ENCODE data around the gene MEIS2. TPM values are rescaled to one million over a fixed set of nuclear protein-coding genes. Genes with fewer than 3 reads are reported as not detected.

MEIS2 gene
- total RNA-seq, 4 donors from 2014 or later, result 28.3 to 87.5 (median 42.2) TPM

GRCh38 chr15:37100966-37101215, 542 bp upstream of the MEIS2 start:
- TF ChIP-seq, protein P1, sequence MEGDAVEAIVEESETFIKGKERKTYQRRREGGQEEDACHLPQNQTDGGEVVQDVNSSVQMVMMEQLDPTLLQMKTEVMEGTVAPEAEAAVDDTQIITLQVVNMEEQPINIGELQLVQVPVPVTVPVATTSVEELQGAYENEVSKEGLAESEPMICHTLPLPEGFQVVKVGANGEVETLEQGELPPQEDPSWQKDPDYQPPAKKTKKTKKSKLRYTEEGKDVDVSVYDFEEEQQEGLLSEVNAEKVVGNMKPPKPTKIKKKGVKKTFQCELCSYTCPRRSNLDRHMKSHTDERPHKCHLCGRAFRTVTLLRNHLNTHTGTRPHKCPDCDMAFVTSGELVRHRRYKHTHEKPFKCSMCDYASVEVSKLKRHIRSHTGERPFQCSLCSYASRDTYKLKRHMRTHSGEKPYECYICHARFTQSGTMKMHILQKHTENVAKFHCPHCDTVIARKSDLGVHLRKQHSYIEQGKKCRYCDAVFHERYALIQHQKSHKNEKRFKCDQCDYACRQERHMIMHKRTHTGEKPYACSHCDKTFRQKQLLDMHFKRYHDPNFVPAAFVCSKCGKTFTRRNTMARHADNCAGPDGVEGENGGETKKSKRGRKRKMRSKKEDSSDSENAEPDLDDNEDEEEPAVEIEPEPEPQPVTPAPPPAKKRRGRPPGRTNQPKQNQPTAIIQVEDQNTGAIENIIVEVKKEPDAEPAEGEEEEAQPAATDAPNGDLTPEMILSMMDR (IDR thresholded peaks at IDR 0.05), result no peak
- DNase-seq (ENCODE audit: low spot score) (no peak), ATAC-seq (ENCODE audit: low FRiP score) (peak; percentile 8)

DNA sequence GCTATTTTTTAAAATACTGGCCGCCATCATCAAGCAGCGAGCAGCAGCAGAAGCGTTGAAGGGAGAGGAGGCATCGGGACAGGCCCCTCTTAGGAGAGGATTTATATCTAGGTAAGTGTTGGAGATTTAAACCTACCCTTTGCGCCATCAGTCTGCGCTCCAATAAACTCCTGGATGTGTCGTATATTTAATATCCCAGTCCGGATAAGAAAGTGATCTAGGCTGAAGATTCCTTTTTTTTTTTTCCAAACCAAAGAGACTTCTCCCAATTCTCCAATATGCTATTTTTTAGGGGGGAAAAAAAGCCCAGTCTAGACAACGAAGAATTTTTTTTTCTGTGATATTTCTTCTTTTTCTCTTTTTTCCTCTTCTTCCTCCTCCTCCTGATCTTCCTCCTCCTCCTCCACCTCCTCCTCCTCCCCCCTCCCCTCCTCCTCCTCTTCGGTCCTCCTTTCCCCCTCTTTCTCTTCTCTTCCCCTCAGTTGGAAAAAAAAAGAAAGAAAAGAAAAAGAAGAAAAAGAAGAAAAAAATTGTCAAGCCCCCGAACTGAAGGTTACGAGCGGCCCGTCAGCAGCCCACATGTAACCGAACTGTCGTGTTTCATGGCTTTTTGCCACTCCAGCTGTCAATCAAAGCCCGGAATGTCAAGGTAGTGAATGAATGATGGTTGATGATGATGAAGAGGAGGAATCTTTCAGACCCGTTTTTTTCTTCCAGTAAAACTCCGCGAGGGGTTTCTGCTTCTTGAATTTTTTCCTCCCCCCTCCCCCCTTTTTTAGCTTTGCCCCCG, 835 bp downstream of the MEIS2 start:
- no peak for ATAC-seq (ENCODE audit: low FRiP score)
- TF ChIP-seq, protein P1 (IDR thresholded peaks at IDR 0.05), result no peak
- no peak for DNase-seq (ENCODE audit: low spot score)

- DNase-seq (ENCODE audit: low spot score) (no peak), ATAC-seq (ENCODE audit: low FRiP score) (no peak)
Measured at GRCh38 chr15:37098468-37099318, 1.7 kb downstream of the MEIS2 start.

GRCh38 chr15:37097144-37097919, 3.0 kb downstream of the MEIS2 start:
- ATAC-seq (ENCODE audit: low FRiP score), result no peak
- TF ChIP-seq, protein P1 (IDR thresholded peaks at IDR 0.05), result no peak
- DNase-seq (ENCODE audit: low spot score), result no peak

More at GRCh38 chr15:37098468-37099318, 1.7 kb downstream of the MEIS2 start:
- TF ChIP-seq, protein P1 (IDR thresholded peaks at IDR 0.05), result no peak

DNA sequence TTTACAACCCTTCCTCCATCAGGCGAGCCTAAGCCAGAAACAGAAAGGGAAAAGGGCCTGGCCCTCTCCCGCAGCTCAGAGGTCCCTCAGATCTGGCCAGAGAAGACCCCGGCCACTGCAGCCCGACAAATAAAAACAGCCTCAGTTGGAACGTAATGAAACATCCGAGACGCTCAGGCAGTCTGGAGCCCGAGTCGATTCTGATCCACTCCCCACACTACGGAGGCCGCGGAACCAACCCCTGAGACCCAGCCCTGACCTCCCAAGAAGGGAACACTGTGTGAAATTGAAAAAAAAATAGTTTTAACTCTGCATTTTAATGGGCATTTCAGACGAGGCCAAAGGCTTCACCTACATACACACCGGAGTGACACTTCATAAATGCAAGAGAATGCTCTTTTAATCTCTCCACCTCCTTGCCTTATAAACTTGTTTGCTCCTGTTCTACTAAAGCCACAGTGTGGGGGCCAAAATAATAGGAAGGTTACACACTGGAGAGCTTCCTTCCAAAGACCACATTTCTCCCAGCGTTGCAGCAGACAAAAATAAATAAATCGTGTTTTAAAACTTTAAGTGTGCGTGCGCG, 3.7 kb downstream of the MEIS2 start:
- ATAC-seq (ENCODE audit: low FRiP score) (no peak), DNase-seq (ENCODE audit: low spot score) (no peak)
- TF ChIP-seq, protein P1 (IDR thresholded peaks at IDR 0.05), result no peak

- DNase-seq (ENCODE audit: low spot score), result no peak
- TF ChIP-seq, protein P1 (IDR thresholded peaks at IDR 0.05), result no peak
- no peak for ATAC-seq (ENCODE audit: low FRiP score)
Measured at GRCh38 chr15:37095770-37096557, 4.4 kb downstream of the MEIS2 start.
